Gastroesophageal sphincter (tissue), 3 donors: Measurements from ENCODE around the gene IDH3A.

Experiments used
- EP300 ChIP-seq: sonication (generic); formaldehyde crosslinking; IDR thresholded peaks from one replicate; pipeline ENCODE4 v1.6.1; 2017; ENCODE audit warnings: antibody characterized with exemption, mild to moderate bottlenecking
- POLR2A ChIP-seq, 2 donors: fragments of 450-650 bp; IDR thresholded peaks; one replicate each; pipeline ENCODE4 v1.6.1; 2017; ENCODE audit warnings: antibody characterized with exemption in 2 of 2, mild to moderate bottlenecking in 2 of 2, moderate library complexity in 1 of 2
- POLR2AphosphoS5 ChIP-seq: sonication (generic); formaldehyde crosslinking; IDR thresholded peaks from one replicate; pipeline ENCODE4 v1.6.1; 2017; ENCODE audit warnings: antibody characterized with exemption
- TF ChIP-seq, protein P1 (sequence below), 4 experiments: fragments of 200-600 bp in 2 of 4; fragments of 450-650 bp in 2 of 4; sonication (generic) in 1 of 4; IDR thresholded peaks; one replicate each; pipeline ENCODE4 v1.5.1; 2017 to 2019; ENCODE audit warnings: antibody characterized with exemption in 4 of 4, mild to moderate bottlenecking in 2 of 4, moderate library complexity in 2 of 4

DNA sequence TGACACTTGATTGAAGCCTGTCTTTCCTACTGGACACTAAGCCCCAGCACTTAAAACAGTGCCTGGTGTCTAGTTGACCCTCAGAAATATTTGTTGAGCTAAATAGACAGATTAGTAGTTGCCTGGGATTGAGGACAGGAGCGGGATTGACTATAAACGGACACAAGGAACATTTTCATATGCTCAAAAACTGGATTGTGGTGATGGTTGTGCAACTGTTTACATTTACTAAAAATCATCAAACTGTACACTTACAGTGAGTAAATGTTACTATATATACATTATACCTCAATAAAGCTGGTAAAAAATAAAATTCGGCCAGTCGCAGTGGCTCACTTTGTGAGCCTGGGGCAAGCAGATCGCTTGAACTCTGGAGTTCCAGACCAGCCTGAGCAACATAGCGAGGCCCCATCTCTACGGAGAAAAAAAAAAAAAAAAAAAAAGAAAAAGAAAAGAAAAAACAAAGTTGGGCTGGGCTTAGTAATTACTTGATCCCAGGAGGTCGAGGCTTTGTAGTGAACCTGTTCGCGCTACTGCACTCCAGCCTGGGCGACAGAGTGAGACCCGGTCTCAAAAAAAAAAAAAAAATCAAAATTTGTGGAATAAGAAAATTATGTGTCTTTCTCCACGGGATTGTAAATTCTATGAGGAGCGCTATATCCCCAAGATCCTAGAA, 632 bp upstream of the IDH3A start:
- TF ChIP-seq, protein P1, sequence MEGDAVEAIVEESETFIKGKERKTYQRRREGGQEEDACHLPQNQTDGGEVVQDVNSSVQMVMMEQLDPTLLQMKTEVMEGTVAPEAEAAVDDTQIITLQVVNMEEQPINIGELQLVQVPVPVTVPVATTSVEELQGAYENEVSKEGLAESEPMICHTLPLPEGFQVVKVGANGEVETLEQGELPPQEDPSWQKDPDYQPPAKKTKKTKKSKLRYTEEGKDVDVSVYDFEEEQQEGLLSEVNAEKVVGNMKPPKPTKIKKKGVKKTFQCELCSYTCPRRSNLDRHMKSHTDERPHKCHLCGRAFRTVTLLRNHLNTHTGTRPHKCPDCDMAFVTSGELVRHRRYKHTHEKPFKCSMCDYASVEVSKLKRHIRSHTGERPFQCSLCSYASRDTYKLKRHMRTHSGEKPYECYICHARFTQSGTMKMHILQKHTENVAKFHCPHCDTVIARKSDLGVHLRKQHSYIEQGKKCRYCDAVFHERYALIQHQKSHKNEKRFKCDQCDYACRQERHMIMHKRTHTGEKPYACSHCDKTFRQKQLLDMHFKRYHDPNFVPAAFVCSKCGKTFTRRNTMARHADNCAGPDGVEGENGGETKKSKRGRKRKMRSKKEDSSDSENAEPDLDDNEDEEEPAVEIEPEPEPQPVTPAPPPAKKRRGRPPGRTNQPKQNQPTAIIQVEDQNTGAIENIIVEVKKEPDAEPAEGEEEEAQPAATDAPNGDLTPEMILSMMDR (IDR thresholded peaks at IDR 0.05): no peak
- TF ChIP-seq EP300: no peak
- no peak for TF ChIP-seq POLR2AphosphoS5
- no peak for TF ChIP-seq POLR2A (IDR thresholded peaks at IDR 0.05)
